Measurements from ENCODE around the gene SNTG2.

DNA sequence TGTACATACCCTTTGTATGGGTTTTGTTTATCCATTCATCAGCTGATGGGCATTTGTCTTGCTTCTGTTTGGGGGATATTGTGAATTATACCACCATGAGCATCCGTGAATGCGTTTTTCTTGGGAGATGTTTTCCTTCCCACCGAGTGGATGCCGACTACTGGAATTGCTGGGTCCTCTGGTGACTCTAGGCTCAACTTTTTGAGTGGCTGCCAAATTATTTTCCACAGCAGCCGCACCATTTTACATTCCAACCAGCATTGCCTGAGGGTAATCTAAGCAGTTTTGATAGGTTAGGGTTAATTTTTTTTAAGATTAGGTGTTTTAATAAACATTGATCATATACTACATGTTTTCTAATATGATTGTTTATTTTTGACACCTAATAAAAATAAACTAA, 220.1 kb downstream of the SNTG2 start:
- TF ChIP-seq, protein P1, sequence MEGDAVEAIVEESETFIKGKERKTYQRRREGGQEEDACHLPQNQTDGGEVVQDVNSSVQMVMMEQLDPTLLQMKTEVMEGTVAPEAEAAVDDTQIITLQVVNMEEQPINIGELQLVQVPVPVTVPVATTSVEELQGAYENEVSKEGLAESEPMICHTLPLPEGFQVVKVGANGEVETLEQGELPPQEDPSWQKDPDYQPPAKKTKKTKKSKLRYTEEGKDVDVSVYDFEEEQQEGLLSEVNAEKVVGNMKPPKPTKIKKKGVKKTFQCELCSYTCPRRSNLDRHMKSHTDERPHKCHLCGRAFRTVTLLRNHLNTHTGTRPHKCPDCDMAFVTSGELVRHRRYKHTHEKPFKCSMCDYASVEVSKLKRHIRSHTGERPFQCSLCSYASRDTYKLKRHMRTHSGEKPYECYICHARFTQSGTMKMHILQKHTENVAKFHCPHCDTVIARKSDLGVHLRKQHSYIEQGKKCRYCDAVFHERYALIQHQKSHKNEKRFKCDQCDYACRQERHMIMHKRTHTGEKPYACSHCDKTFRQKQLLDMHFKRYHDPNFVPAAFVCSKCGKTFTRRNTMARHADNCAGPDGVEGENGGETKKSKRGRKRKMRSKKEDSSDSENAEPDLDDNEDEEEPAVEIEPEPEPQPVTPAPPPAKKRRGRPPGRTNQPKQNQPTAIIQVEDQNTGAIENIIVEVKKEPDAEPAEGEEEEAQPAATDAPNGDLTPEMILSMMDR (IDR thresholded peaks at IDR 0.05; ENCODE audit: low read depth, low read length, poor library complexity, severe bottlenecking): no peak
- TF ChIP-seq EZH2phosphoT487 (IDR thresholded peaks at IDR 0.05; ENCODE audit: borderline replicate concordance, low read length): no peak

Measured in DOHH2 (cell line).